MM.1S (cell line): Measurements from ENCODE around the gene CD244.

Experiments
- DNase-seq: peaks from one replicate; pipeline ENCODE4 v3.0.0-alpha.2; 2015
- H2AFZ ChIP-seq: fragments of 300-600 bp; sonication (generic); 2 replicates; pipeline ENCODE4 v1.6.0; 2016; ENCODE audit warnings: antibody characterized with exemption, low read length
- H3F3A ChIP-seq: fragments of 300-600 bp; sonication (generic); 2 replicates; pipeline ENCODE4 v1.6.1; 2016; ENCODE audit warnings: mild to moderate bottlenecking, antibody characterized with exemption, low read length, moderate library complexity, mixed read lengths; ENCODE audit not compliant: insufficient read depth
- H3K27ac ChIP-seq: fragments of 300-600 bp; sonication (generic); 2 replicates; pipeline ENCODE4 v1.5.1; 2016; ENCODE audit warnings: mild to moderate bottlenecking, low read length
- H3K27me3 ChIP-seq: fragments of 300-600 bp; sonication (generic); replicated peaks from 2 replicates; pipeline ENCODE4 v1.6.0; 2016; ENCODE audit warnings: low read length; ENCODE audit not compliant: insufficient read depth
- H3K36me3 ChIP-seq: fragments of 300-600 bp; sonication (generic); replicated peaks from 2 replicates; pipeline ENCODE4 v1.6.1; 2016; ENCODE audit warnings: mild to moderate bottlenecking, low read length, mixed read lengths; ENCODE audit not compliant: insufficient read depth
- H3K4me1 ChIP-seq: fragments of 300-600 bp; sonication (generic); 2 replicates; pipeline ENCODE4 v1.6.1; 2016; ENCODE audit warnings: low read length, mixed read lengths
- H3K4me2 ChIP-seq: fragments of 300-600 bp; sonication (generic); 2 replicates; pipeline ENCODE4 v1.6.0; 2016; ENCODE audit warnings: low read depth, low read length
- H3K4me3 ChIP-seq: fragments of 300-600 bp; sonication (generic); 2 replicates; pipeline ENCODE4 v1.5.1; 2016; ENCODE audit warnings: low read length, mixed read lengths
- H3K79me2 ChIP-seq: fragments of 300-600 bp; sonication (generic); 2 replicates; pipeline ENCODE4 v1.6.1; 2016; ENCODE audit warnings: mixed run types, low read length, mixed read lengths
- H3K9ac ChIP-seq: fragments of 300-600 bp; sonication (generic); 2 replicates; pipeline ENCODE4 v1.6.1; 2016; ENCODE audit warnings: low read length, mixed read lengths
- H3K9me2 ChIP-seq: fragments of 300-600 bp; sonication (generic); replicated peaks from 2 replicates; pipeline ENCODE4 v1.6.1; 2016; ENCODE audit warnings: mild to moderate bottlenecking, low read length, mixed read lengths; ENCODE audit not compliant: insufficient read depth
- H3K9me3 ChIP-seq: fragments of 300-600 bp; sonication (generic); replicated peaks from 2 replicates; pipeline ENCODE4 v1.6.1; 2016; ENCODE audit warnings: mild to moderate bottlenecking, low read length, mixed read lengths; ENCODE audit not compliant: insufficient read depth
- H4K20me1 ChIP-seq: fragments of 300-600 bp; sonication (generic); 2 replicates; pipeline ENCODE4 v1.6.1; 2016; ENCODE audit warnings: mild to moderate bottlenecking, low read length, moderate library complexity, mixed read lengths; ENCODE audit not compliant: insufficient read depth
- CTCF ChIP-seq: fragments of 300-600 bp; sonication (generic); IDR thresholded peaks from 2 replicates; pipeline ENCODE4 v1.5.1; 2016; ENCODE audit warnings: antibody characterized with exemption, low read length, mixed read lengths
- EZH2 ChIP-seq: fragments of 300-600 bp; sonication (generic); optimal IDR thresholded peaks from 2 replicates; pipeline ENCODE3; 2017; ENCODE audit warnings: low read depth, mild to moderate bottlenecking, antibody characterized with exemption, low read length, mixed read lengths
- EZH2phosphoT487 ChIP-seq: fragments of 300-600 bp; sonication (generic); IDR thresholded peaks from 2 replicates; pipeline ENCODE4 v1.6.1; 2018; ENCODE audit warnings: antibody characterized with exemption, low read length

The CD244 gene

GRCh38 chr1:160810486-160810885, 52.2 kb downstream of the CD244 start:
- no peak overlapping the region for H3K9ac ChIP-seq
- no peak overlapping the region for H3K27ac ChIP-seq
- H3K79me2 ChIP-seq, result peaks cover 68% of the 10 kb centered on the region
- H3K36me3 ChIP-seq, result no peaks in the 10 kb centered on the region
- H3K9me2 ChIP-seq, result no peaks in the 10 kb centered on the region
- no peaks in the 10 kb centered on the region for H3K27me3 ChIP-seq
- no peak for DNase-seq
- no peak overlapping the region for H3K4me3 ChIP-seq
- no peak overlapping the region for H2AFZ ChIP-seq
- H3K4me1 ChIP-seq, result peaks cover 28% of the 10 kb centered on the region
- no peaks in the 10 kb centered on the region for H4K20me1 ChIP-seq
- H3K9me3 ChIP-seq, result no peaks in the 10 kb centered on the region
- TF ChIP-seq EZH2phosphoT487 (no peak), EZH2 (no peak), CTCF (no peak)
- peaks cover 19% of the 10 kb centered on the region for H3F3A ChIP-seq
- peak overlapping the region; percentile 19 for H3K4me2 ChIP-seq

GRCh38 chr1:160808289-160808688, 54.4 kb downstream of the CD244 start:
- no peaks in the 10 kb centered on the region for H3K27me3 ChIP-seq
- no peak for TF ChIP-seq CTCF
- no peak for TF ChIP-seq EZH2phosphoT487
- no peak for TF ChIP-seq EZH2
- no peak overlapping the region for H3K9ac ChIP-seq
- H3K9me3 ChIP-seq, result no peaks in the 10 kb centered on the region
- peaks cover 34% of the 10 kb centered on the region for H3K4me1 ChIP-seq
- H3K27ac ChIP-seq, result no peak overlapping the region
- peaks cover 84% of the 10 kb centered on the region for H3K79me2 ChIP-seq
- H2AFZ ChIP-seq, result no peak overlapping the region
- H3K36me3 ChIP-seq, result no peaks in the 10 kb centered on the region
- no peak for DNase-seq
- H3K4me3 ChIP-seq, result no peak overlapping the region
- H3K4me2 ChIP-seq, result no peak overlapping the region
- H4K20me1 ChIP-seq, result no peaks in the 10 kb centered on the region
- no peaks in the 10 kb centered on the region for H3K9me2 ChIP-seq
- peaks cover 21% of the 10 kb centered on the region for H3F3A ChIP-seq

- peaks cover 34% of the 10 kb centered on the region for H3K4me1 ChIP-seq
- H3K9ac ChIP-seq, result no peak overlapping the region
- no peak overlapping the region for H3K4me2 ChIP-seq
- no peaks in the 10 kb centered on the region for H3K9me2 ChIP-seq
- no peak overlapping the region for H3K4me3 ChIP-seq
- no peaks in the 10 kb centered on the region for H4K20me1 ChIP-seq
- H3K27me3 ChIP-seq, result no peaks in the 10 kb centered on the region
- H3K79me2 ChIP-seq, result peaks cover 84% of the 10 kb centered on the region
- H3K27ac ChIP-seq, result no peak overlapping the region
- no peak for TF ChIP-seq EZH2phosphoT487
- TF ChIP-seq EZH2, result no peak
- peak; percentile 22; the same call in 1 of the 2 replicates for TF ChIP-seq CTCF
- peaks cover 23% of the 10 kb centered on the region for H3F3A ChIP-seq
- H3K9me3 ChIP-seq, result no peaks in the 10 kb centered on the region
- no peak for DNase-seq
- H2AFZ ChIP-seq, result no peak overlapping the region
- no peaks in the 10 kb centered on the region for H3K36me3 ChIP-seq
Observed at GRCh38 chr1:160807738-160808137, 54.9 kb downstream of the CD244 start.
